CD14-positive monocyte (primary cell): ENCODE results near the gene ZNF19. TPM values are rescaled to one million over a fixed set of nuclear protein-coding genes. Genes with fewer than 3 reads are reported as not detected.

Experiments
- DNase-seq, 3 donors: peaks; one replicate each; pipeline ENCODE4 v3.0.0-alpha.2; 2011 to 2022
- H2AFZ ChIP-seq: 2 replicates; pipeline ENCODE4 v1.6.0; 2012; ENCODE audit warnings: mild to moderate bottlenecking, low read depth, low read length, inconsistent platforms; ENCODE audit not compliant: insufficient read depth, poor library complexity, severe bottlenecking
- H3K27ac ChIP-seq, 2 donors: 1 replicate in 1 of 2; 2 replicates in 1 of 2; pipeline ENCODE4 v1.5.1; 2012 to 2013; ENCODE audit warnings: low read length in 2 of 2, control low read depth in 1 of 2, inconsistent platforms in 1 of 2, low read depth in 1 of 2, mild to moderate bottlenecking in 1 of 2
- H3K27me3 ChIP-seq, 2 donors: one replicate each; pipeline versions ENCODE4 v1.6.0 to v1.6.1; 2011 to 2013; ENCODE audit warnings: low read length in 2 of 2; ENCODE audit not compliant: control insufficient read depth in 2 of 2, insufficient read depth in 2 of 2
- H3K36me3 ChIP-seq, 2 donors: replicated peaks in 1 of 2; 1 replicate in 1 of 2; 2 replicates in 1 of 2; pipeline versions ENCODE4 v1.5.1 to v1.6.1; 2012 to 2013; ENCODE audit warnings: low read length in 2 of 2, control low read depth in 1 of 2, inconsistent platforms in 1 of 2, mild to moderate bottlenecking in 1 of 2; ENCODE audit not compliant: insufficient read depth in 2 of 2, control insufficient read depth in 1 of 2
- H3K4me1 ChIP-seq, 2 donors: 1 replicate in 1 of 2; 2 replicates in 1 of 2; pipeline versions ENCODE4 v1.5.1 to v1.6.1; 2012 to 2013; ENCODE audit warnings: low read length in 2 of 2, control low read depth in 1 of 2, inconsistent platforms in 1 of 2, mild to moderate bottlenecking in 1 of 2, moderate library complexity in 1 of 2; ENCODE audit not compliant: insufficient read depth in 2 of 2, control insufficient read depth in 1 of 2
- H3K4me2 ChIP-seq: replicated peaks from 2 replicates; pipeline ENCODE3; 2012; ENCODE audit warnings: low read length, moderate library complexity, mild to moderate bottlenecking; ENCODE audit not compliant: poor library complexity, severe bottlenecking; ENCODE audit errors: extremely low read depth
- H3K4me3 ChIP-seq, 3 experiments: fragments of 200-600 bp in 1 of 3; sonication (generic) in 1 of 3; replicated peaks in 1 of 3; 1 replicate in 2 of 3; 2 replicates in 1 of 3; pipeline ENCODE4 v1.5.1; 2011 to 2013; ENCODE audit warnings: low read length in 3 of 3, mild to moderate bottlenecking in 3 of 3, control low read depth in 2 of 3, low read depth in 2 of 3, inconsistent platforms in 1 of 3, moderate library complexity in 1 of 3
- H3K79me2 ChIP-seq: 2 replicates; pipeline ENCODE4 v1.6.0; 2012; ENCODE audit warnings: mild to moderate bottlenecking, control low read depth, inconsistent platforms, low read length, moderate library complexity; ENCODE audit not compliant: insufficient read depth
- H3K9ac ChIP-seq: 2 replicates; pipeline ENCODE4 v1.6.0; 2017; ENCODE audit warnings: low read length, mild to moderate bottlenecking; ENCODE audit not compliant: insufficient read depth, poor library complexity, severe bottlenecking
- H3K9me3 ChIP-seq, 2 donors: replicated peaks in 1 of 2; 1 replicate in 1 of 2; 2 replicates in 1 of 2; pipeline versions ENCODE4 v1.5.1 to v1.6.1; 2012 to 2013; ENCODE audit warnings: low read length in 2 of 2, control low read depth in 1 of 2; ENCODE audit not compliant: control insufficient read depth in 1 of 2, insufficient read depth in 1 of 2
- H4K20me1 ChIP-seq: 2 replicates; pipeline ENCODE4 v1.6.0; 2012; ENCODE audit warnings: mild to moderate bottlenecking, low read length, control low read depth, moderate library complexity; ENCODE audit not compliant: insufficient read depth
- H3K27ac Mint-ChIP-seq, 7 donors: one replicate each; pipeline ENCODE4 v1.8.0; 2020; ENCODE audit warnings: mild to moderate bottlenecking in 7 of 7, mixed read lengths in 7 of 7, moderate library complexity in 6 of 7, inconsistent platforms in 2 of 7
- H3K27me3 Mint-ChIP-seq, 3 donors: one replicate each; pipeline ENCODE4 v1.8.0; 2021 to 2022; ENCODE audit warnings: low read depth in 3 of 3, mild to moderate bottlenecking in 3 of 3, mixed read lengths in 3 of 3, moderate library complexity in 3 of 3, inconsistent platforms in 1 of 3
- H3K36me3 Mint-ChIP-seq, 2 donors: one replicate each; pipeline ENCODE4 v1.8.0; 2020; ENCODE audit warnings: mixed read lengths in 2 of 2, inconsistent platforms in 1 of 2, mild to moderate bottlenecking in 1 of 2
- H3K4me1 Mint-ChIP-seq: one replicate; pipeline ENCODE4 v1.8.0; 2020; ENCODE audit warnings: mild to moderate bottlenecking, mixed read lengths
- H3K4me3 Mint-ChIP-seq, 2 donors: one replicate each; pipeline ENCODE4 v1.8.0; 2020; ENCODE audit warnings: mild to moderate bottlenecking in 2 of 2, mixed read lengths in 2 of 2, moderate library complexity in 1 of 2
- H3K9me3 Mint-ChIP-seq, 7 donors: one replicate each; pipeline ENCODE4 v1.8.0; 2020 to 2022; ENCODE audit warnings: mixed read lengths in 7 of 7, mild to moderate bottlenecking in 6 of 7, moderate library complexity in 6 of 7, inconsistent platforms in 2 of 7
- WGBS: methylation state at CpG from one replicate; pipeline ENCODE4 v1.1.5; 2013; ENCODE audit warnings: missing lambda C conversion rate; ENCODE audit not compliant: insufficient coverage; 5-methylcytosine and 5-hydroxymethylcytosine counted together
- intact Hi-C, 2 donors: fragments of 100-400 bp; cut with micrococcal nuclease; formaldehyde crosslinking; loops; one replicate each; pipeline versions ENCODE4 v1.15.0 to v1.15.1; 2023
- polyA plus RNA-seq, 3 donors: library from polyadenylated mRNA; depleted of rRNA in 1 of 3; unstranded in 2 of 3; stranded (reverse) in 1 of 3; fragments of 300-500 nt in 2 of 3; fragments of >200 nt in 1 of 3; fragmentation: Illumina TruSeq in 2 of 3; gene quantifications; 1 replicate in 2 of 3; 2 replicates in 1 of 3; pipeline ENCODE4 v1.2.3, GENCODE V29; 2012 to 2021
- TF ChIP-seq, protein P1 (sequence below): fragments of 200-600 bp; IDR thresholded peaks from one replicate; pipeline ENCODE4 v1.8.0; 2022; ENCODE audit warnings: antibody characterized with exemption, mild to moderate bottlenecking

ZNF19 gene
- polyA plus RNA-seq, 3 donors: 0.41 to 0.80 TPM; not detected in 1

DNA sequence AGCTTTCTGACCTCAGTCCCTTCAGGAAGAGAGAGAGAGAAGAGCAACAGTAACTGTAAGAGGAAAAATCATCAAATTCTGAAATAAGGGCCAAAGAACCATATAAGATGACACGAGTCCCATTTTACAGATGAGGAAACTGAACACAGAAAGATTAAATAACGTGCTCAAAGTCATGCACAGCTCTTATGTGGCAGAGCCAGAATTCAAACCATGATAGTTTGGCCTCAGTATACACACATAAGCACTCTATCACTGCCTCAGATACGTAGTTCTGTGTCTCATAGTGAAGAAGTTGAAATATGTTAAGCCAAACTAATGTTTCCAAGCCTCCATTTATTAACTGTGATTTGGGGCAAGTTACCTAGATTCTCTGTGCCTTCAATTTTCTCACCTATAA, 1.9 kb upstream of the ZNF19 start:
- H4K20me1 ChIP-seq: no peaks in the 10 kb centered on the region
- H3K4me3 ChIP-seq: no peak overlapping the region
- Mint-ChIP-seq H3K27me3 (peaks cover 3 to 6% (median 6%) of the 10 kb centered on the region in 3 donors), H3K4me1 (no peaks in the 10 kb centered on the region), H3K36me3 (no peaks in the 10 kb centered on the region), H3K27ac (no peak overlapping the region), H3K9me3 (peaks cover 4 to 6% (median 4%) of the 10 kb centered on the region in 7 donors), H3K4me3 (no peak overlapping the region)
- no peaks in the 10 kb centered on the region for H3K27me3 ChIP-seq
- no peak for DNase-seq
- no peaks in the 10 kb centered on the region for H3K4me1 ChIP-seq
- H2AFZ ChIP-seq: no peak overlapping the region
- no peaks in the 10 kb centered on the region for H3K36me3 ChIP-seq
- TF ChIP-seq, protein P1, sequence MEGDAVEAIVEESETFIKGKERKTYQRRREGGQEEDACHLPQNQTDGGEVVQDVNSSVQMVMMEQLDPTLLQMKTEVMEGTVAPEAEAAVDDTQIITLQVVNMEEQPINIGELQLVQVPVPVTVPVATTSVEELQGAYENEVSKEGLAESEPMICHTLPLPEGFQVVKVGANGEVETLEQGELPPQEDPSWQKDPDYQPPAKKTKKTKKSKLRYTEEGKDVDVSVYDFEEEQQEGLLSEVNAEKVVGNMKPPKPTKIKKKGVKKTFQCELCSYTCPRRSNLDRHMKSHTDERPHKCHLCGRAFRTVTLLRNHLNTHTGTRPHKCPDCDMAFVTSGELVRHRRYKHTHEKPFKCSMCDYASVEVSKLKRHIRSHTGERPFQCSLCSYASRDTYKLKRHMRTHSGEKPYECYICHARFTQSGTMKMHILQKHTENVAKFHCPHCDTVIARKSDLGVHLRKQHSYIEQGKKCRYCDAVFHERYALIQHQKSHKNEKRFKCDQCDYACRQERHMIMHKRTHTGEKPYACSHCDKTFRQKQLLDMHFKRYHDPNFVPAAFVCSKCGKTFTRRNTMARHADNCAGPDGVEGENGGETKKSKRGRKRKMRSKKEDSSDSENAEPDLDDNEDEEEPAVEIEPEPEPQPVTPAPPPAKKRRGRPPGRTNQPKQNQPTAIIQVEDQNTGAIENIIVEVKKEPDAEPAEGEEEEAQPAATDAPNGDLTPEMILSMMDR: no peak
- H3K9ac ChIP-seq: no peak overlapping the region
- 70% methylated on average over 2 of the region's 3 CpGs for WGBS
- no peak overlapping the region for H3K4me2 ChIP-seq
- intact Hi-C loops: loop anchor here in 1 of 2 donors (5.0 kb wide), 1 partner anchor 44 kb away; no protein-coding TSS in a partner anchor
- H3K9me3 ChIP-seq: no peaks in the 10 kb centered on the region
- H3K79me2 ChIP-seq: no peaks in the 10 kb centered on the region
- no peak overlapping the region for H3K27ac ChIP-seq

DNA sequence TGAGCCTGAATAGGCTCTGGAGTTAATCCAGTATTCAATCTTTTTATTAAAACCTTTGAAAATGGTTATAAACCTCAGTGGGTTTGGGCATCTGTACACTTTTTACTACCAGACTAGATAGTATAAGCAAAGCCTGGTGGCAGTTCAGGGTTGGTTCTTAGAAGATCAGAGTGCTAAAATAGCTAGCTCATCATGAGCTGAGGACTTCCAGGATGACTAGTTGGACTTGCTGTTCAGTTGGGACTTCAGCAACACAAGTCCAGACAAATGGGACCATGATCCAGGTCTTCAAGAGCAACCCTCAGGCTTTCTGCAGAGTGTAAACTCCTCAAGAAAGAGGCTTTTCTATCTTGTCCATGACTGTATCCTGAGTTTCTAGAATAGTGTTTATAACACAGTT, 1.2 kb upstream of the ZNF19 start:
- H3K27me3 ChIP-seq: no peaks in the 10 kb centered on the region
- H3K4me1 ChIP-seq: no peaks in the 10 kb centered on the region
- TF ChIP-seq, protein P1: no peak
- no peak overlapping the region for H2AFZ ChIP-seq
- no peak overlapping the region for H3K4me3 ChIP-seq
- H3K4me2 ChIP-seq: no peak overlapping the region
- H3K36me3 Mint-ChIP-seq: no peaks in the 10 kb centered on the region
- no peaks in the 10 kb centered on the region for H3K36me3 ChIP-seq
- DNase-seq: no peak
- H3K9me3 ChIP-seq: no peaks in the 10 kb centered on the region
- no peak overlapping the region for H3K27ac ChIP-seq
- peaks cover 4 to 6% (median 4%) of the 10 kb centered on the region in 7 donors for H3K9me3 Mint-ChIP-seq
- intact Hi-C loops: loop anchor here in 1 of 2 donors (5.0 kb wide), 1 partner anchor 43 kb away; no protein-coding TSS in a partner anchor
- H3K27me3 Mint-ChIP-seq: peaks cover 3 to 6% (median 3%) of the 10 kb centered on the region in 3 donors
- no peak overlapping the region for H3K27ac Mint-ChIP-seq
- no peaks in the 10 kb centered on the region for H3K79me2 ChIP-seq
- H3K4me3 Mint-ChIP-seq: no peak overlapping the region
- H4K20me1 ChIP-seq: no peaks in the 10 kb centered on the region
- H3K9ac ChIP-seq: no peak overlapping the region
- H3K4me1 Mint-ChIP-seq: no peaks in the 10 kb centered on the region
